H7 (cell line): ENCODE results near the gene C21orf91. TPM values are rescaled to one million over a fixed set of nuclear protein-coding genes. Genes with fewer than 3 reads are reported as not detected.

Experiments used
- DNase-seq: peaks from one replicate; pipeline ENCODE4 v3.0.0; 2012
- H3K27me3 ChIP-seq: 2 replicates; pipeline ENCODE4 v1.6.0; 2011; ENCODE audit warnings: mild to moderate bottlenecking, low read length; ENCODE audit not compliant: control insufficient read depth, insufficient read depth
- H3K36me3 ChIP-seq: replicated peaks from 2 replicates; pipeline ENCODE4 v1.5.1; 2011; ENCODE audit warnings: low read length; ENCODE audit not compliant: control insufficient read depth, insufficient read depth
- H3K4me3 ChIP-seq: 2 replicates; pipeline ENCODE4 v1.5.1; 2011; ENCODE audit warnings: low read depth, mild to moderate bottlenecking, control low read depth, low read length, moderate library complexity; ENCODE audit not compliant: insufficient read depth
- total RNA-seq: library from RNA; depleted of rRNA; stranded (reverse); fragments of >200 nt; shearing (Covaris generic); gene quantifications from 2 replicates; pipeline ENCODE4 v1.2.3, GENCODE V29; 2014; rRNA removed

The C21orf91 gene
- total RNA-seq, 1 experiment from 2014 or later: 17.2 TPM

DNA sequence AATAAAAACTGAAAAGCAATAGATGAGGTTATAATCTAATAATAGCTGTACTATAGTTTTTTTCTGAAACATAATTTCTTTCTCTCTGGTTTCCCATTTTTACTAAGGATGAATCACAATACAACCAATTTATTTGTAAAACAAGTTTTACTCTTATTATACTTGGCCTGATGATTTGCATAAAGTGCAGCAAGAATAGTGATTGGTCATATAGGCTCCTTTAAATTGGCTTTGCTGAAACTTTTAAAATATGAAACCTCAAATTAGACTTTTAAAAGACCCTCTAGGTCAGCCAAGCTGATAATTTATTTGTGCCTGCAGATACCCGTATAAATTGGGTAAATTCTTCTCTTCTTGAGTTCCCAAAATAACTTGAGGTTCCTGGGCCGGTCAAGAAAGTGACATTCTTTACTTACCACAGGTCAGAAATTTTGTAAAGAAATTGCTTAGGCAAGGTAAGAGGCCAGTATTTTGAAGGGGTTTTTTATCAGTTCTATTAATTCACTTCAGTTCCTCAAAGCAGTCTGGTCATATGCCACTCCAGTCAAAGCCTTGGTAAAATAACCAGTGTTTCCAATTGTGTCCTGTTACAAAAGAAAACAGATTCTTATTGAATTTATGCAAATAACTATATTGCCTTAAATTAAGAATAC, 76.1 kb downstream of the C21orf91 start:
- no peak for DNase-seq
- Histone ChIP-seq H3K27me3 (no peaks in the 10 kb centered on the region), H3K4me3 (no peak overlapping the region), H3K36me3 (no peaks in the 10 kb centered on the region)

DNA sequence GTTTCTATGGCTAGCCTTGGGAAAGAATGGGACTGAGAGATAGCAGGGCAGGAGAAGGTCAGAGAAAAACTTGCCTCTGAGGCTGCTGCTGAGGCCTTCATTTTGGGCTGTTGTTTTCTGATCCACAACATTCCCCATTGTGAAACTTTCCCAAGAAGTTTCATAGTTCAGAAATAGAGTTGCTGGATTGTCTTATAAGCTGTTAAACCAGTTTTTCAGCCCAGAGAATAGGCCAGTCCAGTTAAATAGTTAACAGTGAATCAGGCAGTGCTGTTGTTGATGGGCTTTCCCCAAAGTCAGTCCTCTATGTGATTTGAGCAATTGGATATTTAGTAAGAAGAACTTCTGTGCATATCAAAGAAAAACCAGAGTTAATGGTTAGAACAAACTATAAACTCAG, 77.0 kb downstream of the C21orf91 start:
- no peaks in the 10 kb centered on the region for H3K27me3 ChIP-seq
- no peak for DNase-seq
- H3K36me3 ChIP-seq: no peaks in the 10 kb centered on the region
- no peak overlapping the region for H3K4me3 ChIP-seq

Other genes with a start within 250 kb of the C21orf91 start
- 22.4 and 26.3 TPM in 2 replicates for gene BTG3, start 206.5 kb downstream of the C21orf91 start, total RNA-seq